Measurements from ENCODE around the gene KIAA0825.

DNA sequence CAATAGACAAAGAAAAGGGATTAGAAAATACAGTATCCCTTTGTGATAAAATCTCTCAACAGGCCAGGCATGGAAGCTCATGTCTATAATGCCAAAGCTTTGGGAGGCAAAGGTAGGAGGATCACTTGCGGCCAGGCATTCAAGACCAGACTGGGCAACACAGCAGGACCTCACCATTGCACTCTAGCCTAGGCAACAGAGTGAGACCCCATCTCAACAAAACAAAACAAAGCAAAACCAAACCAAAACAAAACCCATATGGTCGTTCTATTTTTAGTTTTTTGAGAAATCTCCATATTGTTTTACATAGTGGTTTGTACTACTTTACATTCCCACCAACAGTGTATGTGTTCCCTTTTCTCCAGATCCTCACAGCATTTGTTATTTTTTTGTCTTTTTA is 193.0 kb downstream of the KIAA0825 start:
- TF ChIP-seq, protein P1, sequence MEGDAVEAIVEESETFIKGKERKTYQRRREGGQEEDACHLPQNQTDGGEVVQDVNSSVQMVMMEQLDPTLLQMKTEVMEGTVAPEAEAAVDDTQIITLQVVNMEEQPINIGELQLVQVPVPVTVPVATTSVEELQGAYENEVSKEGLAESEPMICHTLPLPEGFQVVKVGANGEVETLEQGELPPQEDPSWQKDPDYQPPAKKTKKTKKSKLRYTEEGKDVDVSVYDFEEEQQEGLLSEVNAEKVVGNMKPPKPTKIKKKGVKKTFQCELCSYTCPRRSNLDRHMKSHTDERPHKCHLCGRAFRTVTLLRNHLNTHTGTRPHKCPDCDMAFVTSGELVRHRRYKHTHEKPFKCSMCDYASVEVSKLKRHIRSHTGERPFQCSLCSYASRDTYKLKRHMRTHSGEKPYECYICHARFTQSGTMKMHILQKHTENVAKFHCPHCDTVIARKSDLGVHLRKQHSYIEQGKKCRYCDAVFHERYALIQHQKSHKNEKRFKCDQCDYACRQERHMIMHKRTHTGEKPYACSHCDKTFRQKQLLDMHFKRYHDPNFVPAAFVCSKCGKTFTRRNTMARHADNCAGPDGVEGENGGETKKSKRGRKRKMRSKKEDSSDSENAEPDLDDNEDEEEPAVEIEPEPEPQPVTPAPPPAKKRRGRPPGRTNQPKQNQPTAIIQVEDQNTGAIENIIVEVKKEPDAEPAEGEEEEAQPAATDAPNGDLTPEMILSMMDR (IDR thresholded peaks at IDR 0.05): no peak
- no peak for TF ChIP-seq POLR2A (IDR thresholded peaks at IDR 0.05)

Data from esophagus squamous epithelium (tissue), 4 donors.